HepG2 (cell line): ENCODE data around the gene LSM3. TPM values are rescaled to one million over a fixed set of nuclear protein-coding genes. Genes with fewer than 3 reads are reported as not detected.

ENCODE experiments used
- BORCS8-MEF2B ChIP-seq: sonication (generic); formaldehyde crosslinking; IDR thresholded peaks from 2 replicates; pipeline ENCODE4 v1.8.0; 2022; ENCODE audit warnings: mild to moderate bottlenecking, missing genetic modification reagents
- ETV5 ChIP-seq: IDR thresholded peaks from 2 replicates; pipeline ENCODE4 v1.6.1; 2018; ENCODE audit warnings: missing biosample characterization, missing genetic modification reagents, inconsistent platforms, borderline replicate concordance
- KDM2A ChIP-seq: sonication (generic); formaldehyde crosslinking; IDR thresholded peaks from 2 replicates; pipeline ENCODE4 v1.4.0; 2020; ENCODE audit warnings: low read depth, missing genetic modification reagents, borderline replicate concordance
- NR2F6 ChIP-seq, 2 experiments: IDR thresholded peaks; 2 replicates each; pipeline ENCODE4 v1.6.1; 2016; ENCODE audit warnings: antibody characterized with exemption in 1 of 2, mild to moderate bottlenecking in 1 of 2
- SNAPC4 ChIP-seq: sonication (generic); formaldehyde crosslinking; IDR thresholded peaks from 2 replicates; pipeline ENCODE4 v1.4.0; 2020; ENCODE audit warnings: mild to moderate bottlenecking, missing genetic modification reagents
- ZFAT ChIP-seq: sonication (generic); formaldehyde crosslinking; conservative IDR thresholded peaks from 2 replicates; pipeline ENCODE4 v1.8.1; 2023; ENCODE audit warnings: missing genetic modification reagents, inconsistent platforms
- ZNF740 ChIP-seq: sonication (generic); formaldehyde crosslinking; IDR thresholded peaks from 2 replicates; pipeline ENCODE4 v1.4.0; 2020; ENCODE audit warnings: missing genetic modification reagents
- ZNF773 ChIP-seq: sonication (generic); formaldehyde crosslinking; IDR thresholded peaks from 2 replicates; pipeline ENCODE4 v1.4.0; 2020; ENCODE audit warnings: missing genetic modification reagents, borderline replicate concordance
- polyA plus RNA-seq, 8 experiments: library from polyadenylated mRNA; depleted of rRNA in 3 of 8; stranded (reverse) in 7 of 8; unstranded in 1 of 8; fragments of >200 nt; fragmentation: Illumina TruSeq in 4 of 8; extraction: Trizol in 4 of 8; gene quantifications; 2 replicates each; pipeline versions ENCODE4 v1.2.1 to v1.2.3, GENCODE V29; 2011 to 2016; ENCODE audit warnings: low read depth in 4 of 8, missing spikeins in 1 of 8, mixed read lengths in 1 of 8; ENCODE audit not compliant: insufficient read depth in 1 of 8
- total RNA-seq, 5 experiments: library from RNA; depleted of rRNA; stranded (reverse); fragments of >200 nt; fragmentation: Illumina TruSeq; extraction: Trizol; gene quantifications; 2 replicates each; pipeline ENCODE4 v1.2.3, GENCODE V29; 2016; ENCODE audit warnings: low read depth in 1 of 5

The LSM3 gene
- total and polyA plus RNA-seq, 2 of the 13 experiments (the other 11 are each of a cell fraction or from before 2014, with no cell fraction given): 5.1 to 19.4 TPM

- TF ChIP-seq SNAPC4 (CRISPR knock-in tag): no peak
- no peak for TF ChIP-seq NR2F6 (IDR thresholded peaks at IDR 0.05)
- TF ChIP-seq NR2F6 (CRISPR knock-in tag; IDR thresholded peaks at IDR 0.05): no peak
- TF ChIP-seq ETV5 (CRISPR knock-in tag): no peak
- no peak for TF ChIP-seq KDM2A
- no peak for TF ChIP-seq ZFAT (CRISPR knock-in tag)
- TF ChIP-seq BORCS8-MEF2B (CRISPR knock-in tag): no peak
- TF ChIP-seq ZNF773 (CRISPR knock-in tag): no peak
- no peak for TF ChIP-seq ZNF740 (CRISPR knock-in tag)
- TF ChIP-seq, all 625 proteins: peak for 0
Measured at GRCh38 chr3:14175383-14176037, 3.1 kb upstream of the LSM3 start (continued).
